C4-2B (cell line): ENCODE measurements around the gene GGACT.
"Not testable (repeated sequence)": the region's sequence is repeated elsewhere in the genome, so short reads cannot be mapped to it uniquely, and the experiment has no call there.

Source experiments
- H3K27ac ChIP-seq: fragments of 450-650 bp; 2 replicates; pipeline ENCODE4 v1.5.1; 2017
- ZFX ChIP-seq: fragments of 450-650 bp; IDR thresholded peaks from 2 replicates; pipeline ENCODE4 v1.6.1; 2017
- TF ChIP-seq, protein P1 (sequence below): fragments of 450-650 bp; conservative IDR thresholded peaks from 2 replicates; pipeline ENCODE4 v1.5.1; 2017; ENCODE audit warnings: mild to moderate bottlenecking

GGACT gene

DNA sequence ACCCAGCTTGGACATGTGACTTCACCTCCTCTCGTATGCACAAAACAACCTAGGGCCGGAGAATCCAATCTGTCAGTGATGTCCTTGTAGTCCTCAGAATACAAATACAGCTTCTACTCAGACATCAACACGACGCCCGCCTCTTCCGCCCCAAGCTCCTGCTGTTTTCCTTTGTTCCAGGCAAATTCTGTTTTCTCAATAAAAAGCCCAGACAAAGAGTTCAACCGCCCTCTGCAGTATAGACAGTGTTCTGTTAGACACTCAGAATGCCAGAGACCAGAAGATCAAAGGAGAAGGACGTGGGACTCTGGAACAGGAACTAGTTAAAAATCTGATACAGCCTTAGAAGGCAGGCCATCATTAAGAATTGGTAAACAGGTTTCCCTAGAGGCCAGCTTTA is 42.0 kb upstream of the GGACT start:
- TF ChIP-seq ZFX: no peak
- TF ChIP-seq, protein P1, sequence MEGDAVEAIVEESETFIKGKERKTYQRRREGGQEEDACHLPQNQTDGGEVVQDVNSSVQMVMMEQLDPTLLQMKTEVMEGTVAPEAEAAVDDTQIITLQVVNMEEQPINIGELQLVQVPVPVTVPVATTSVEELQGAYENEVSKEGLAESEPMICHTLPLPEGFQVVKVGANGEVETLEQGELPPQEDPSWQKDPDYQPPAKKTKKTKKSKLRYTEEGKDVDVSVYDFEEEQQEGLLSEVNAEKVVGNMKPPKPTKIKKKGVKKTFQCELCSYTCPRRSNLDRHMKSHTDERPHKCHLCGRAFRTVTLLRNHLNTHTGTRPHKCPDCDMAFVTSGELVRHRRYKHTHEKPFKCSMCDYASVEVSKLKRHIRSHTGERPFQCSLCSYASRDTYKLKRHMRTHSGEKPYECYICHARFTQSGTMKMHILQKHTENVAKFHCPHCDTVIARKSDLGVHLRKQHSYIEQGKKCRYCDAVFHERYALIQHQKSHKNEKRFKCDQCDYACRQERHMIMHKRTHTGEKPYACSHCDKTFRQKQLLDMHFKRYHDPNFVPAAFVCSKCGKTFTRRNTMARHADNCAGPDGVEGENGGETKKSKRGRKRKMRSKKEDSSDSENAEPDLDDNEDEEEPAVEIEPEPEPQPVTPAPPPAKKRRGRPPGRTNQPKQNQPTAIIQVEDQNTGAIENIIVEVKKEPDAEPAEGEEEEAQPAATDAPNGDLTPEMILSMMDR: no peak
- no peak overlapping the region for H3K27ac ChIP-seq

DNA sequence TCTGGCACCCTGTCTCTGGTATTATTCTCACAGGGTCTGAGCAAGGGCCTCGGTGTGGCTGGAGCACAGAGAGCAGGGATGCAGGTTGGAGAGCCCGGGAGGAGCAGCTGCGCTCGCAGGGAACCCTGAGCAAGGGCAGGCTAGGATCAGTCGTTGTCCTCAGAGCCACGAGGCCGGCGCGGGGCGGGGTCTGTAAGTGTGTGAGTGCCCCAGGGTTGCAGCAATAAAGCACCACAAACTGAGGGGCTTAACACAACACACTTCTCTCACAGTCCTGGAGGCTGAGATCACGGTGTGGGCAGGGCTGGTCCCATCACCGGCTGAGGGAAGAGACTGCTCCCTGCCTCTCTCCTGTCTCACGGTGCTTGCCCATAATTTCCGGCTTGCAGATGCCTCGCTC is 38.5 kb upstream of the GGACT start:
- TF ChIP-seq, protein P1: no peak
- TF ChIP-seq ZFX: no peak

DNA sequence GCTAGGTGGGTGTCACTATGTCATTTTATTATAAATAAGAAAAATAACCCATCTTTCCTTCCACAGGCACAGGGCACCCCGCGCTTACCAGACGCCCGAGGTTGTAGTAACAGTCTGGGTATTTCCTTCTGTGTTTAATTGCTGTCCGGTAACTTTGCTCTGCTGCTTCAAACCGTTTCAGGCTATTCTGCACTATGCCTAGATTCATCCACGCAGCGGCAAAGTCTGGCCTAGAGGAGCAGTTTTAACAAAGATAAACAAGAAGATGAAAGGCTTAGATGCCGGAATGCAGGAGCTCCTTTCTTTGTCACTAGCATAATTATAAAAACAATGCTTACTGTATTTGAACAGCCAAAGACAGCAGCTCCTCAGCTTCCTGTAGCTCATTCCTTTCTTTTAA is 36.9 kb upstream of the GGACT start:
- TF ChIP-seq, protein P1: no peak
- no peak for TF ChIP-seq ZFX
- H3K27ac ChIP-seq: no peak overlapping the region

More for the DNA sequence above, 38.5 kb upstream of the GGACT start:
- H3K27ac ChIP-seq: no peak overlapping the region

DNA sequence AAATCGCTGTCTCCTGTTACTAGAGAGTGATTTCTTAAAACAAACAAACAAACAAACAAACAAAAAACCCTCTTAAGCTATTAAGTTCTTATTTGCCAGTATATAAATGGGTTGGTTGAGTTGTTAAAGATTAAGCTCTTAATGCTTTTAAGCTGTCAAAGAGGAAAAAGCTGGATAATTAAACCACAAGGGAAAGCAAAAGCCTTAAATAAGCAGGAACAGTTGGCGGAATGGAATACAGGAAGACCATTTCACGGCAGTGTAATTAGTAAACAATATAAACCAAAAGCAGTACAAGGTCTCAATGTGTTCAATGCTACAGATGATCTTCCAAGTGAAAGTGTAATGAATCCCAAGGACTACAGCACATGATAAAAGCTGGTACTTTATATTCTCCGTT is 32.2 kb upstream of the GGACT start:
- no peak for TF ChIP-seq ZFX
- TF ChIP-seq, protein P1: no peak
- H3K27ac ChIP-seq: no peak overlapping the region

DNA sequence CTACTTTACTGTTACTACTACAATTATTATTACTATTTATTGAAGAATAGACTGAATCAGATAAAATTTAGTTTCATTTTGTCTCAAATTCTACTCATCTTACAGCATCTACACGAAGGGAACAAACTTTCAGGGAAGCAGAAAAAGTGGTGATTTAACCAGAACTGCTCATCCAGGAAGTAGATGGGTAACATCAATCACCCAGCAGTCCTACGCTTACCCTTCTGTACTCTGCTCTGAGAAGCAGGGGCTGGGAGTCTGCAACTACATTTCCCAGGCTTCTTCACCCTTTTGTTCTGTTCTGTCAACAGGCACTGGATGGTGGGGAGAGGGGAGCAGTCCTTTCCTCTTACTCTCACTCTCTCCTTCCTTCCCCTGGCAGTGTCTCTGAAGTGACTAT is 31.4 kb upstream of the GGACT start:
- H3K27ac ChIP-seq: no peak overlapping the region
- TF ChIP-seq ZFX: no peak
- TF ChIP-seq, protein P1: no peak

DNA sequence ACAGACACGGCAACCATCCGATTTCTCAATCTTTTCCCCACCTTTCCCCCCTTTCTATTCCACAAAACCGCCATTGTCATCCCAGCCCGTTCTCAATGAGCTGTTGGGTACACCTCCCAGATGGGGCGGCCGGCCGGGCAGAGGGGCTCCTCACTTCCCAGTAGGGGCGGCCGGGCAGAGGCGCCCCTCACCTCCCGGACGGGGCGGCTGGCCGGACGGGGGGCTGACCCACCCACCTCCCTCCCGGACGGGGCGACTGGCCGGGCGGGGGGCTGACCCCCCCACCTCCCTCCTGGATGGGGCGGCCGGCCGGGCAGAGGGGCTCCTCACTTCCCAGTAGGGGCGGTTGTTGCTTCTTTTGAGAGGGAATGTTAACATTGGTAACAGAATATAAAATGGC is 30.3 kb upstream of the GGACT start:
- H3K27ac ChIP-seq: not testable (repeated sequence)

DNA sequence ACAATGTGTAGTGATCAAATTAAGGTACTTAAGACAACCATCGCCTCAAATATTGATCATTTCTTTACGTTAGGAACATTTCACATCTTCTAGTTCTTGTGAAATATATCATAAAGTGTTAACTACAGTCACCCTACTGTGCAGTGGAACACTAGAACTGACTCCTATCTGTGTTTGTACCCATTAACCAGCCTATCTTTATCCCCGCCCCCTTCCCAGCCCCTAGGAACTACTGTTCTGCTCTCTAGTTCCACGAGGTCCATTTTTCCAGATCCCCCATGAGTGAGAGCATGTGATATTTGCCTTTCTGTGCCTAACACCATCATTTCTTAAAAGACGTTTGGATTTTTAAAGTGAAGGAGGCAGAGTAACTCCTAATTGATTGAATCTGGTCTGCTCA is 24.4 kb upstream of the GGACT start:
- no peak overlapping the region for H3K27ac ChIP-seq

More for the DNA sequence above, 24.4 kb upstream of the GGACT start:
- no peak for TF ChIP-seq ZFX
- TF ChIP-seq, protein P1: no peak
